Motor neuron (in vitro differentiated cells): ENCODE data around the gene FSIP2. TPM values are rescaled to one million over a fixed set of nuclear protein-coding genes. Genes with fewer than 3 reads are reported as not detected.
A peak's percentile ranks its signal among the peaks of the same experiment; 100 is the strongest.

Experiments
- ATAC-seq, 8 experiments: fragments of 200-7000 bp; cut with Tn5 transposase; replicated peaks in 6 of 8; 2 replicates each; pipeline ENCODE4 v1.8.0; 2021; ENCODE audit warnings: mild to moderate bottlenecking in 8 of 8, moderate library complexity in 8 of 8
- H3K27ac ChIP-seq, 2 donors: fragments of 250-450 bp; sonication (Bioruptor Pico); 2 replicates each; pipeline ENCODE4 v1.9.0; 2021; ENCODE audit warnings: antibody characterized with exemption in 2 of 2, mild to moderate bottlenecking in 2 of 2, moderate library complexity in 1 of 2
- H3K4me1 ChIP-seq, 2 donors: fragments of 250-450 bp; sonication (Bioruptor Pico); replicated peaks in 1 of 2; 2 replicates each; pipeline ENCODE4 v1.6.1; 2021; ENCODE audit warnings: antibody characterized with exemption in 2 of 2, mild to moderate bottlenecking in 2 of 2, moderate library complexity in 1 of 2
- H3K4me3 ChIP-seq, 5 donors: fragments of 250-450 bp; sonication (Bioruptor Pico); 2 replicates each; pipeline ENCODE4 v1.9.0; 2021; ENCODE audit warnings: antibody characterized with exemption in 5 of 5, mild to moderate bottlenecking in 5 of 5, moderate library complexity in 4 of 5
- WGBS, 10 experiments: fragments of 450-650 bp; shearing (Covaris generic); methylation state at CpG; one replicate each; pipeline ENCODE4 v1.0.0; 2022; 5-methylcytosine and 5-hydroxymethylcytosine counted together
- in situ Hi-C, 9 experiments: fragments of 400-800 bp; cut with MboI; loops; one replicate each; pipeline ENCODE4 v1.15.0; 2021; ENCODE audit warnings: low sequenced_read_pairs in 9 of 9, low pct_unique_long_range_greater_than_20kb in 2 of 9; ENCODE audit not compliant: unreplicated experiment in 9 of 9
- total RNA-seq, 8 experiments: library from RNA; unstranded; fragments of 300-600 nt; gene quantifications; 2 replicates each; pipeline versions ENCODE4 v1.2.3 to v1.2.4, GENCODE V29; 2022

FSIP2 gene
- total RNA-seq, result 10 to 100 TPM in 5 of 8 experiments, 1 to 10 TPM in 3; 1.3 to 24.6 (median 14.7) TPM

DNA sequence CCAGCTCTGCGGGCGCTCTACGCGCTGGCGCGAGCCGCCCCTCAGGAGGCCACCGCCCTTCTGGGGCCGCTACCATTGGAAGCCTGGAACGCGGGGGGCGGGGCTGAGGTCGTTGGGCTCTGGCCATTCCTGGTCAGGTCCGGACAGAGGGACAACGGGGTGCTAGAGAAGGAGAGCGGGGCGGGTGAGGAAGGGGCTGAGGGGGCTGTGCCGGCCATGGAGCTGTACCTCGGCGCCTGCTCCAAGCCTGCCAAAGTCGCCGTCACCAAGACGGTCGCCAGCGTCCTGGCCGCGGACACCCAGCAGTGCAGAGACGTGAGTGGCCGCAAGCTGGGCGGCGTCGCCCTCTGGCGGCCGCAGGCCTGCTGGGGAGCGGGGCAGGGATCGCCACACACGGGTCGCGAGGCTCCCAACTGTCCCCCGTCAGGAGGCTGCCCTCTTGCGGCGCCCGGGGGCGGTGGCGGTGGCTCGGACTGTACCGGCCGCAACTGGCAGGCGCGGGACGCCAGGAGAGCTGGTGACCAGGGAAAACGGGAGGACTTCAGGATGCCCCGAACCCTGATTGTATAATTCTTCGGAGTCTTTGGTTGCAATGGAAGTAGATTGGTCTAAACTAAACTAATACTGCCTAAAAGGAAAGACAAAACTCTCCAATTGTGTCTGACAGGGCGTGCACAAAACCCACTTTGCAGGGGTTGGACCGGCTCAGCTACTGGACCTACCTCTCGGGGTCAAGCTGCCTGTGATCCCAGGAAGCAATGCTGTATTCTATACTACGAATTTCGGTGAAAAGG lies at the start of gene FSIP2:
Gene FSIP2 (plus strand): TSS at position 126 of the 794 bp plus-strand sequence. CDS start 91 bp downstream, at position 217.
- H3K4me3 ChIP-seq, result no peak within 1 kb of the TSS
- in situ Hi-C loops, result no loop called here
- WGBS, 10 experiments, result 27 to 91% (median 63%) methylated on average over 4 to 17 of the region's 59 CpGs; no CpG with 5 or more reads in 3 of the 10 experiments

DNA sequence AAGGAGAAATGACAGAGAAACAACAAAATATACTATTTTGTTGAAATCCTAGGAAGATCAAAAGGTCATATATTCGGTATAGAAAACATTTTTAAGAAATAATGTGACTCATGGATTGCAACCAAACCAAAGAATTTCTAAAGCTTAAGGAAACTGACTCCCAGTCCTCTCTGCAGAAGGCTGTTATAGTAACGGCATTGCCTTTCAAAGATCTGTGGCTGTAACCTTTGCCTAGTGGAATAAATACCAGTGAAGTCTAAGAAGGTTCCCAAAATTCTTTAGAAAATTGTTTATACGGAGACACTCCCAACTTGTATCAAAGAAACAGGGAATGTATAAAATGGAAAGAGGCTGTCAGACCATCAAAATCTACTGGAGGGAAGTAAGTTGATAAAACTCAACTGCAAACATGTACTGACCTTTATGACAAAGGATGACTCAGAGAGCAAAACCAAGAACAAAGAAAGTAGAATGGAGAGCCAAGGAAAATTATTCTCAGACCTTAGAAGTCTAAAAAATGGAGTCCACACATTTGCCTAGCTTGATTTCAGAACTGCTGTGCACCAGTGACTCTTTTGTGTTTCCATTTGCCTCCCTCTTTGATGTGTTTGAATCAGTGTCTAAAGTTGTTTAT lies 48.6 kb upstream of the FSIP2 start:
- no peaks in the 10 kb centered on the region for H3K4me1 ChIP-seq
- 14 to 93% (median 60%) methylated on average over 1 to 3 of the region's 3 CpGs for WGBS, 10 experiments
- no peak overlapping the region for H3K4me3 ChIP-seq
- no peak overlapping the region for H3K27ac ChIP-seq
- ATAC-seq, result peak in 1 of 8 experiments; percentile 15
- in situ Hi-C loops, result no loop called here

More for the DNA sequence above, at the start of gene FSIP2:
- Histone ChIP-seq H3K27ac (no peak within 1 kb of the TSS), H3K4me1 (no peaks in the 10 kb centered on the region)
- peak in 4 of 8 experiments; percentile 46 to 100 (median 75) for ATAC-seq

DNA sequence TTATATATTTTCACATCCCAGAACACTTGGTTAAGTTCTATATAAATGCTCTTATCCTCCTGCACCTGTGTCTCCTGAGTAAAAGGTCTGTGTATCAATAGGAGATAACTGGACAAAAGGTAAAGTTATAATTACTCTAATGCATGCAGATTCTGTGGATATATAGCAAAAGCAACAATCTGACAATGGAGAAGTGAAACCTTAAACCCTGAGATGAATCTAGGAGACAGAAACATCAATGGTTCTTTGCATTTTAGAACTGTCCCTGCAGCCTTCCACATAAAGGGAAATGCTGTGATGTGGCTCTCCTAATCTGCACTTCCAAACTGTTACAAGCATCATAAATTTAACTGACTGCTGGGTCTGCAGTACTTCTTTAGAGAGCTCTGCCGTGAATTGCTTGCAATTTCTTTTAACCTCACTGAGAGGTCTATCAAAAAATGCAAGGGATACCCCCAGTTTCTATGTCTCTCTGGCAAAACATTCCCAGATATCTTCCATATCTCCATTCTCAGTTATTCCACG lies 42.8 kb upstream of the FSIP2 start:
- in situ Hi-C loops, result no loop called here
- ATAC-seq, result peak in 5 of 8 experiments; percentile 32 to 61 (median 50)
- H3K4me3 ChIP-seq, result no peak overlapping the region
- 0 to 100% (median 29%) methylated on average over 1 to 2 of the region's 2 CpGs; no CpG with 5 or more reads in 2 of the 10 experiments for WGBS, 10 experiments
- no peak overlapping the region for H3K27ac ChIP-seq
- peaks cover 0 to 10% of the 10 kb centered on the region in 2 donors for H3K4me1 ChIP-seq

DNA sequence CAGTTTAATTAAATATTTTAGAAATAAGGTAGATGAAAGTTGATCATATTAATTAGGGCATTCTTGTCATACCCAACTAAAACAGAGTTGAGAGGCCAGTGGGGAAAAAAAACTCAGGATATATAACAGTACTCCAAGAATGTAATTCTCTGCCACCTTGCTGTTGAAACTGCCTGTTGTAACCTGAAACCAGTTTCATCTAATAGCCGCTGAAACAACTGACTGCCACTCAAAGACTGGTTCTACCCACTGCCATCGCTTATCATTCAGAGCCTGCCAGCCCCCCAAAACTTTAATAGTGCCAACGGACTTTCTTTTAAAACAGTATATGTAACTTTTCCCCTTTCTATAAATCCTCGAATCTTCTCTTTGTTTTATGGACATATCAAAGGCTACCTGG lies 37.7 kb upstream of the FSIP2 start:
- 18 to 92% (median 62%) methylated on average over 2 to 4 of the region's 4 CpGs for WGBS, 10 experiments
- in situ Hi-C loops, result no loop called here
- Histone ChIP-seq H3K4me3 (no peak overlapping the region), H3K27ac (no peak overlapping the region), H3K4me1 (peaks cover 0 to 4% of the 10 kb centered on the region in 2 donors)
- ATAC-seq, result no peak

GRCh38 chr2:185734658-185735057 lies 3.9 kb upstream of the FSIP2 start:
- no peak for ATAC-seq
- 0 to 100% (median 57%) methylated on average over 1 of the region's 1 CpG; no CpG with 5 or more reads in 6 of the 10 experiments for WGBS, 10 experiments
- Histone ChIP-seq H3K4me1 (no peaks in the 10 kb centered on the region), H3K4me3 (no peak overlapping the region), H3K27ac (no peak overlapping the region)
- in situ Hi-C loops, result no loop called here

DNA sequence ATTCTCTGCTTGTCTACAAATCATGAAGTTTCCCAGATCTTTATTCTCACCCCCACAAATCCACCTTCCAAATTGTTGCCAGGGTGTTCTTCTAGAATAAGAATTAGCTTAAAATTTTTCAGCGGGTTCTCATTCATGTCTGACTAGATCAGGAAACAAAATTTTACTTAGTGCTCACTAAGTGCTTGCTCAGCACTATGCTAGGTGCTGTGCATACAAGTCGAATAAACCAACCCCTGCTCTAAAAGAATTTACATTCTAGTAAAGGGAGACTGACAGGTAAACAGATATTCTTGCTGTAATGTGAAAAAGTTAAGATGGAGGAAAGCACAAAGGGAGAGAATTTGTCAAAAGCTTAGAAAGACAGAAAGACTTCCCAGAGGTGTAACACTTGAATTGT lies 2.4 kb upstream of the FSIP2 start:
- in situ Hi-C loops, result no loop called here
- Histone ChIP-seq H3K4me1 (no peaks in the 10 kb centered on the region), H3K4me3 (no peak overlapping the region), H3K27ac (no peak overlapping the region)
- ATAC-seq, result no peak
- WGBS, 10 experiments, result 6 to 80% (median 60%) methylated on average over 1 to 2 of the region's 2 CpGs; no CpG with 5 or more reads in 1 of the 10 experiments

- in situ Hi-C loops, result no loop called here
Observed at GRCh38 chr2:185745864-185746859, 7.6 kb downstream of the FSIP2 start.

DNA sequence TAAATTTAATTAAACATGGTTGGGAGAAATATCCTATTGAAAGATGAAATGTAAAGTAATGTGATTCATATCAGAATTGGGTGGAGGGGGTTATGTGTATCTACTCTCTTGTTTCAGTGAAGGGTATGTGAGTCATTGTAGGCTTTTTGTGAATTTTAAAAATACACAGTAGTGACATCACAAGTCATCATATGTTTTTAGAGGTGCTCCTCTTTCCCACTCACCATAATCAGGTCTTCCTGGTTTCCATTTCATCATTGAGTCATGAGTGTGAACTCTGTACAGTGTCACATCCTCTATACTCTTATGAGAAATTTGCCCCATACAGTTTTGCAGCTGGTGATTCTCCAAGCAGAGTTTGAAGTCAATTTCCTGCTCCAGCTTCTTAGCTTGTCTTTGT lies 18.8 kb downstream of the FSIP2 start:
- H3K27ac ChIP-seq, result no peak overlapping the region
- H3K4me3 ChIP-seq, result no peak overlapping the region
- peak in 2 of 8 experiments; percentile 56 to 72 for ATAC-seq
- no peaks in the 10 kb centered on the region for H3K4me1 ChIP-seq
- in situ Hi-C loops, result no loop called here

More at GRCh38 chr2:185745864-185746859, 7.6 kb downstream of the FSIP2 start:
- H3K4me1 ChIP-seq, result no peaks in the 10 kb centered on the region
- no peak overlapping the region for H3K27ac ChIP-seq
- no peak for ATAC-seq
- 64 to 100% (median 95%) methylated on average over 1 to 5 of the region's 5 CpGs for WGBS, 10 experiments
- H3K4me3 ChIP-seq, result no peak overlapping the region

DNA sequence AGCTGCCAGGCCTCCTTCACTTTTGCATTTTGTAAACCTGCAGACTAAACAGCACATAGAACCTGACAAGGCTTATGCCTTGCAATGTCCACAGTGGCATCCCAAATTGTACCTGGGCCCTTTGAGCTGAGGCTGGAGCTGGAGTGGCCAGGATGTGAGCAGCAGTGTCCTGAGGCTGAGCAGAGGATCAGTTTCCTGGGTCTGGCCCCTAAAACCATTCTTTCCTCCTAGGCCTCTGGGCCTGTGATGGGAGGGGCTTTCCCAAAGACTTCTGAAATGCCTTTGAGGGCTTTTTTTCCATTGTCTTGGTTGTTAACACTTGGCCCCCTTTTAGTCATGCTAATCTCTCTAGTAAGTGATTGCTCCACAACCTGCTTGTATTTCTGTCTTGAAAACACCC lies 32.8 kb downstream of the FSIP2 start:
- Histone ChIP-seq H3K4me1 (no peaks in the 10 kb centered on the region), H3K27ac (no peak overlapping the region), H3K4me3 (no peak overlapping the region)
- in situ Hi-C loops, result no loop called here
- no peak for ATAC-seq

DNA sequence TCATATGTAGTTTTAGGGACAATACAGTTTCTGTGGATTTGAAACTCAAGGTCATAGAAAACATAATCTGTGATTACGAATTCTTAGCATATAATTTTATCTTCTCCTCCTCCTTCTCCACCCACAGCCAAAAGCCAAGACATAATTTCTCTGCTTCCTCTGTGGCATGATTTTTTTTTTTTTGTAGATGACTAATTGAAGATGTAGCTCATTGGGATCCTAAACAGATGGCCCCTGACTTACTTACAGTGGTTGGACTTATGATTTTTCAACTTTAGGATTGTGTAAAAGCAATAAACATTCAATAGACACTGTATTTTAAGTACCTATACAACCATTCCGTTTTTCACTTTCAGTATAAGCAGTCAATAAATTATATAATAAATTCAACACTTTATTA lies 42.3 kb downstream of the FSIP2 start:
- H3K4me3 ChIP-seq, result no peak overlapping the region
- in situ Hi-C loops, result no loop called here
- WGBS, 10 experiments, result 0 to 100% (median 67%) methylated on average over 1 to 2 of the region's 2 CpGs; no CpG with 5 or more reads in 1 of the 10 experiments
- H3K4me1 ChIP-seq, result no peaks in the 10 kb centered on the region
- no peak overlapping the region for H3K27ac ChIP-seq
- ATAC-seq, result no peak

- 0 to 97% (median 66%) methylated on average over 1 to 4 of the region's 4 CpGs for WGBS, 10 experiments
- no peak for ATAC-seq
- Histone ChIP-seq H3K4me1 (no peaks in the 10 kb centered on the region), H3K27ac (no peak overlapping the region), H3K4me3 (no peak overlapping the region)
- in situ Hi-C loops, result no loop called here
Observed at GRCh38 chr2:185782223-185782769, 43.7 kb downstream of the FSIP2 start.

DNA sequence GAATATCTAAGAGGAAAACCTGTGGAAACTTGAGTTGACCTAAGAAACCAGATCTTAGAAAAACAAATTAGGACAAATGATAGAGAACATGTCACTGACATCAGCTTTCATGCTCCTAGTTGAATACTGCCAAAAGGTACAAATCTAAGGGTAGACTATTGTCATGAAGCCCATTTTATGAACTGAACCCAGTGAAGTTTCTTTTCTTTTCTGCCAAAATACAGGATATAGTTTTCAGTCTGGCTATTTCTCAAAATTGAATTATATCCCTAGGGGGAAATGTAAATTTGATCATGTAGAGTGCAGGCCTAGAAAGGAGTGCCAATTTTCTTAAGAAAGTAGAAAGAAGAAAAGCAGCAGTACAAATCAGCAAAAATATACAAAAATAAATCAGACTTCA lies 46.6 kb downstream of the FSIP2 start:
- no peak overlapping the region for H3K27ac ChIP-seq
- H3K4me1 ChIP-seq, result no peaks in the 10 kb centered on the region
- no peak for ATAC-seq
- no peak overlapping the region for H3K4me3 ChIP-seq
- in situ Hi-C loops, result no loop called here
